Measurements from ENCODE around the gene ZNF43. TPM values are rescaled to one million over a fixed set of nuclear protein-coding genes. Genes with fewer than 3 reads are reported as not detected.
"Not testable (repeated sequence)": the region's sequence is repeated elsewhere in the genome, so short reads cannot be mapped to it uniquely, and the experiment has no call there.

The ZNF43 gene
- total and polyA plus RNA-seq, 2 of the 8 experiments (the other 6 are each of a cell fraction or from before 2014, with no cell fraction given) = 24.7 to 53.1 TPM

GRCh38 chr19:21761547-21761946 is 74.4 kb downstream of the ZNF43 start:
- H2BK120ac ChIP-seq (replicated peaks; ENCODE audit: low read depth, low read length); H3K9ac ChIP-seq (replicated peaks in 1 of 4; ENCODE audit: extremely low read depth in 1 of 4, low read depth in 3 of 4, low read length in 3 of 4); H4K8ac ChIP-seq (ENCODE audit: extremely low read depth, insufficient read depth, low read length); H3K27ac ChIP-seq (ENCODE audit: low read depth, low read length); DNase-seq (ENCODE audit: low read depth in 1 of 2, low spot score in 2 of 2); H3K9me3 ChIP-seq (ENCODE audit: insufficient read depth in 2 of 2, low read depth in 1 of 2, low read length in 1 of 2); H3K4me3 ChIP-seq (ENCODE audit: extremely low read depth in 1 of 4, insufficient read depth in 2 of 4, low read depth in 3 of 4, low read length in 4 of 4); H3K23ac ChIP-seq (ENCODE audit: insufficient read length); H4K5ac ChIP-seq (ENCODE audit: insufficient read length, low read depth, low read length); H3K4me1 ChIP-seq (replicated peaks in 1 of 4; ENCODE audit: control insufficient read depth in 3 of 4, insufficient read depth in 4 of 4, low read length in 3 of 4); H3K4me2 ChIP-seq (ENCODE audit: insufficient read depth in 1 of 2, low read depth in 2 of 2, low read length in 2 of 2); H4K20me1 ChIP-seq (replicated peaks in 1 of 2; ENCODE audit: control insufficient read depth in 1 of 2, insufficient read depth in 2 of 2, low read length in 2 of 2); H3K56ac ChIP-seq (replicated peaks; ENCODE audit: insufficient read length, low read depth, low read length); H2AK5ac ChIP-seq (ENCODE audit: low read depth, low read length); H2BK15ac ChIP-seq (ENCODE audit: low read length); H2AFZ ChIP-seq (ENCODE audit: low read length); H3K23me2 ChIP-seq (ENCODE audit: low read depth, low read length); H3K18ac ChIP-seq (ENCODE audit: extremely low read depth, low read length); H2BK20ac ChIP-seq (ENCODE audit: low read length); H4K91ac ChIP-seq (replicated peaks; ENCODE audit: insufficient read length, low read length); H3K27me3 ChIP-seq (replicated peaks in 1 of 4; ENCODE audit: control insufficient read depth in 3 of 4, extremely low read depth in 1 of 4, insufficient read depth in 3 of 4, low read length in 3 of 4); H3K4ac ChIP-seq (replicated peaks; ENCODE audit: insufficient read length, low read depth, low read length); H3K79me1 ChIP-seq (ENCODE audit: low read depth, low read length); CTCF ChIA-PET (ENCODE audit: partially characterized antibody); FAIRE-seq; H3K14ac ChIP-seq (ENCODE audit: insufficient read length); H2BK12ac ChIP-seq (ENCODE audit: low read depth, low read length); H2BK5ac ChIP-seq (ENCODE audit: low read depth, low read length): not testable (repeated sequence)
- Histone ChIP-seq H3K79me2 (ENCODE audit: control insufficient read depth in 1 of 2, insufficient read depth in 2 of 2, low read length in 2 of 2) (peaks cover 3 to 70% of the 10 kb centered on the region in 2 experiments; a peak in 3 of 4 replicates), H3K36me3 (ENCODE audit: control insufficient read depth in 2 of 4, insufficient read depth in 4 of 4, low read length in 3 of 4) (peaks cover 11 to 69% (median 45%) of the 10 kb centered on the region in 4 experiments; a peak in 7 of 8 replicates)
- 43% methylated on average over 2 of the region's 2 CpGs; no CpG with 5 or more reads in 1 of the 2 experiments for WGBS, 2 experiments (ENCODE audit: extremely low coverage in 1 of 2, insufficient coverage in 1 of 2, insufficient read length in 1 of 2, insufficient replicate concordance in 2 of 2, low coverage in 1 of 2, low lambda C conversion rate in 2 of 2, missing lambda C conversion rate in 1 of 2)
- POLR2A ChIA-PET (ENCODE audit: partially characterized antibody) = interaction anchor here (0.6 to 1.2 kb wide), 3 partner anchors 10 to 91 kb away, joined by 3 to 4 read pairs (median 3); no protein-coding TSS in a partner anchor
